HepG2 (cell line): ENCODE measurements around the gene POC1B. TPM values are rescaled to one million over a fixed set of nuclear protein-coding genes. Genes with fewer than 3 reads are reported as not detected.

ENCODE experiments used
- AGO2 ChIP-seq: fragments of 200-400 bp; formaldehyde crosslinking; optimal IDR thresholded peaks from 2 replicates; pipeline ENCODE3; 2017; ENCODE audit warnings: mild to moderate bottlenecking, low read depth, low read length, moderate library complexity
- BHLHE40 ChIP-seq: IDR thresholded peaks from 2 replicates; pipeline ENCODE4 v1.6.1; 2011; ENCODE audit warnings: low read length, improper control_type of control experiment
- CSRNP1 ChIP-seq: sonication (generic); formaldehyde crosslinking; IDR thresholded peaks from 2 replicates; pipeline ENCODE4 v1.8.1; 2023; ENCODE audit warnings: mild to moderate bottlenecking, missing genetic modification reagents
- ETV5 ChIP-seq: IDR thresholded peaks from 2 replicates; pipeline ENCODE4 v1.6.1; 2018; ENCODE audit warnings: missing biosample characterization, missing genetic modification reagents, inconsistent platforms, borderline replicate concordance
- HOXA5 ChIP-seq: sonication (generic); formaldehyde crosslinking; IDR thresholded peaks from 2 replicates; pipeline ENCODE4 v1.4.0; 2020; ENCODE audit warnings: missing genetic modification reagents
- KDM4B ChIP-seq: sonication (generic); formaldehyde crosslinking; IDR thresholded peaks from 2 replicates; pipeline ENCODE4 v1.4.0; 2020; ENCODE audit warnings: missing genetic modification reagents
- KLF9 ChIP-seq: IDR thresholded peaks from 2 replicates; pipeline ENCODE4 v1.6.1; 2016; ENCODE audit warnings: low read depth
- LRRFIP1 ChIP-seq: sonication (generic); formaldehyde crosslinking; conservative IDR thresholded peaks from 2 replicates; pipeline ENCODE4 v1.4.0; 2020; ENCODE audit warnings: missing genetic modification reagents
- MTA1 ChIP-seq: sonication (generic); formaldehyde crosslinking; IDR thresholded peaks from 2 replicates; pipeline ENCODE4 v1.4.0; 2020; ENCODE audit warnings: missing genetic modification reagents, mild to moderate bottlenecking, borderline replicate concordance
- NFATC3 ChIP-seq: sonication (generic); formaldehyde crosslinking; IDR thresholded peaks from 2 replicates; pipeline ENCODE4 v1.5.1; 2020; ENCODE audit warnings: mild to moderate bottlenecking, missing genetic modification reagents
- NR2F1 ChIP-seq, 2 experiments: fragments of 450-650 bp in 1 of 2; formaldehyde crosslinking in 1 of 2; IDR thresholded peaks; 2 replicates each; pipeline versions ENCODE4 v1.5.0 to v1.6.1; 2016 to 2020; ENCODE audit warnings: mild to moderate bottlenecking in 1 of 2, missing compliant biosample characterization in 1 of 2, missing genetic modification reagents in 1 of 2, moderate library complexity in 1 of 2
- POLR2AphosphoS2 ChIP-seq: IDR thresholded peaks from 2 replicates; pipeline ENCODE4 v1.6.1; 2011; ENCODE audit warnings: low read depth, low read length, improper control_type of control experiment
- POLR2G ChIP-seq: fragments of 200-400 bp; formaldehyde crosslinking; IDR thresholded peaks from 2 replicates; pipeline ENCODE4 v1.6.1; 2018; ENCODE audit warnings: mild to moderate bottlenecking, low read depth, low read length, moderate library complexity
- RCOR2 ChIP-seq: IDR thresholded peaks from 2 replicates; pipeline ENCODE4 v1.6.1; 2016; ENCODE audit warnings: missing biosample characterization, missing genetic modification reagents
- REXO4 ChIP-seq: sonication (generic); formaldehyde crosslinking; IDR thresholded peaks from 2 replicates; pipeline ENCODE4 v1.8.0; 2022; ENCODE audit warnings: missing genetic modification reagents, mild to moderate bottlenecking, borderline replicate concordance
- SMARCC2 ChIP-seq: fragments of 450-650 bp; IDR thresholded peaks from 2 replicates; pipeline ENCODE4 v1.6.1; 2017; ENCODE audit warnings: antibody characterized with exemption, mild to moderate bottlenecking
- SYNCRIP ChIP-seq: fragments of 200-400 bp; formaldehyde crosslinking; IDR thresholded peaks from 2 replicates; pipeline ENCODE4 v1.6.1; 2018; ENCODE audit warnings: mild to moderate bottlenecking, low read depth, low read length; ENCODE audit not compliant: insufficient read depth
- U2AF1 ChIP-seq: fragments of 200-400 bp; formaldehyde crosslinking; optimal IDR thresholded peaks from 2 replicates; pipeline ENCODE3; 2017; ENCODE audit warnings: mild to moderate bottlenecking, low read depth, low read length
- XBP1 ChIP-seq: sonication (generic); formaldehyde crosslinking; IDR thresholded peaks from 2 replicates; pipeline ENCODE4 v1.5.0; 2020; ENCODE audit warnings: missing genetic modification reagents
- ZNF280D ChIP-seq: sonication (generic); formaldehyde crosslinking; IDR thresholded peaks from 2 replicates; pipeline ENCODE4 v1.5.1; 2020; ENCODE audit warnings: mild to moderate bottlenecking, missing genetic modification reagents
- ZNF382 ChIP-seq: sonication (generic); formaldehyde crosslinking; IDR thresholded peaks from 2 replicates; pipeline ENCODE4 v1.5.0; 2020; ENCODE audit warnings: missing genetic modification reagents, mild to moderate bottlenecking, borderline replicate concordance
- ZNF761 ChIP-seq: sonication (generic); formaldehyde crosslinking; conservative IDR thresholded peaks from 2 replicates; pipeline ENCODE4 v1.4.0; 2020; ENCODE audit warnings: mild to moderate bottlenecking, missing genetic modification reagents
- ZNF777 ChIP-seq: sonication (generic); formaldehyde crosslinking; IDR thresholded peaks from 2 replicates; pipeline ENCODE4 v1.4.0; 2020; ENCODE audit warnings: missing genetic modification reagents
- polyA plus RNA-seq, 8 experiments: library from polyadenylated mRNA; depleted of rRNA in 3 of 8; stranded (reverse) in 7 of 8; unstranded in 1 of 8; fragments of >200 nt; fragmentation: Illumina TruSeq in 4 of 8; extraction: Trizol in 4 of 8; gene quantifications; 2 replicates each; pipeline versions ENCODE4 v1.2.1 to v1.2.3, GENCODE V29; 2011 to 2016; ENCODE audit warnings: low read depth in 4 of 8, missing spikeins in 1 of 8, mixed read lengths in 1 of 8; ENCODE audit not compliant: insufficient read depth in 1 of 8
- total RNA-seq, 5 experiments: library from RNA; depleted of rRNA; stranded (reverse); fragments of >200 nt; fragmentation: Illumina TruSeq; extraction: Trizol; gene quantifications; 2 replicates each; pipeline ENCODE4 v1.2.3, GENCODE V29; 2016; ENCODE audit warnings: low read depth in 1 of 5

Gene POC1B
- total and polyA plus RNA-seq, 2 of the 13 experiments (the other 11 are each of a cell fraction or from before 2014, with no cell fraction given): 9.3 to 11.0 TPM

- no peak for TF ChIP-seq POLR2AphosphoS2
- no peak for TF ChIP-seq AGO2
- TF ChIP-seq POLR2G: peak; percentile 48; the same call in 1 of the 2 replicates
- peak; percentile 6; the same call in 1 of the 2 replicates for TF ChIP-seq BHLHE40
- TF ChIP-seq ZNF761: 0 out of 2 replicates have a peak, but pooled peaks have one; percentile 28
- TF ChIP-seq LRRFIP1 (CRISPR knock-in tag): no peak
- TF ChIP-seq ETV5: peak; percentile 39
- TF ChIP-seq KLF9: no peak
- TF ChIP-seq ZNF382 (CRISPR knock-in tag): no peak
- TF ChIP-seq NFATC3: no peak
- peak; percentile 87 for TF ChIP-seq HOXA5
- TF ChIP-seq ZNF777 (CRISPR knock-in tag): peak; percentile 19; the same call in 1 of the 2 replicates
- no peak for TF ChIP-seq XBP1
- TF ChIP-seq REXO4: no peak
- no peak for TF ChIP-seq KDM4B
- TF ChIP-seq NR2F1 (CRISPR knock-in tag; IDR thresholded peaks at IDR 0.05): no peak
- TF ChIP-seq RCOR2: no peak
- TF ChIP-seq MTA1: peak; percentile 61; the same call in 1 of the 2 replicates
- no peak for TF ChIP-seq ZNF280D (CRISPR knock-in tag)
- no peak for TF ChIP-seq SYNCRIP
- TF ChIP-seq SMARCC2: no peak
- TF ChIP-seq U2AF1: peak; percentile 48
- no peak for TF ChIP-seq CSRNP1 (CRISPR knock-in tag)
Observed at GRCh38 chr12:89525824-89526770, at the start of gene POC1B (continued).
